GM12878 (cell line): Measurements from ENCODE around the gene CITED2.

Experiments
- CTCF ChIP-seq, 3 experiments: IDR thresholded peaks in 2 of 3; conservative IDR thresholded peaks in 1 of 3; 2 replicates each; pipeline ENCODE4 v1.5.1; 2011; ENCODE audit warnings: low read depth in 3 of 3, low read length in 3 of 3, mild to moderate bottlenecking in 3 of 3, control low read depth in 2 of 3, moderate library complexity in 2 of 3, inconsistent platforms in 1 of 3, mixed read lengths in 1 of 3; ENCODE audit not compliant: control insufficient read depth in 2 of 3, insufficient read depth in 1 of 3; ENCODE audit errors: extremely low read depth in 1 of 3
- HDGF ChIP-seq: fragments of 450-650 bp; IDR thresholded peaks from 2 replicates; pipeline ENCODE4 v1.6.1; 2016; ENCODE audit warnings: antibody characterized with exemption
- NR2C2 ChIP-seq: IDR thresholded peaks from 2 replicates; pipeline ENCODE4 v1.6.1; 2011; ENCODE audit warnings: borderline replicate concordance, low read depth; ENCODE audit not compliant: control insufficient read depth, insufficient read length
- SUPT20H ChIP-seq: IDR thresholded peaks from 2 replicates; pipeline ENCODE4 v1.6.1; 2011; ENCODE audit warnings: low read depth, mild to moderate bottlenecking, low read length, moderate library complexity, borderline replicate concordance; ENCODE audit not compliant: control insufficient read depth
- ZSCAN29 ChIP-seq: fragments of 450-650 bp; IDR thresholded peaks from 2 replicates; pipeline ENCODE4 v1.6.1; 2017; ENCODE audit warnings: mild to moderate bottlenecking, moderate library complexity

GRCh38 chr6:139423037-139423703 is 48.7 kb upstream of the CITED2 start:
- TF ChIP-seq HDGF (no peak), NR2C2 (no peak), CTCF (IDR thresholded peaks at IDR 0.05 in 2 of 3, conservative IDR thresholded peaks at IDR 0.05 in 1 of 3; ENCODE audit: control insufficient read depth in 2 of 3, extremely low read depth in 1 of 3, insufficient read depth in 1 of 3, low read depth in 3 of 3, low read length in 3 of 3) (no peak), ZSCAN29 (no peak), SUPT20H (no peak)
